IMR-90 (cell line): Measurements from ENCODE around the gene RELT. TPM values are rescaled to one million over a fixed set of nuclear protein-coding genes. Genes with fewer than 3 reads are reported as not detected.

Experiments used
- ATAC-seq: fragments of 200-7000 bp; cut with Tn5 transposase; 2 replicates; pipeline ENCODE4 v1.9.1; 2020; ENCODE audit warnings: low read depth, mild to moderate bottlenecking, moderate library complexity
- BruUV-seq: library from RNA; stranded (reverse); fragments of 400-500 nt; replicated peaks from 2 replicates; lab custom pipeline; 2021; lab: Mats Ljungman, UMichigan
- CTCF ChIA-PET: fragments of 300-600 bp; formaldehyde crosslinking; extraction: SDS; loops from one replicate; lab custom pipeline; 2021; ENCODE audit warnings: antibody characterized with exemption; lab: Yijun Ruan, JAX
- POLR2A ChIA-PET: fragments of 300-600 bp; sonication (Branson Sonifier 250); formaldehyde crosslinking; loops from one replicate; lab custom pipeline; 2022; ENCODE audit warnings: antibody characterized with exemption; ENCODE audit not compliant: unreplicated experiment; lab: Charles Lee
- DNase-seq: peaks from one replicate; pipeline ENCODE4 v3.0.0; 2013
- H2AFZ ChIP-seq: replicated peaks from 2 replicates; pipeline ENCODE3; 2013; ENCODE audit warnings: low read length, mild to moderate bottlenecking; ENCODE audit not compliant: poor library complexity
- H2AK5ac ChIP-seq: 2 replicates; pipeline ENCODE4 v1.6.1; 2013; ENCODE audit warnings: low read depth, low read length, inconsistent platforms
- H2AK9ac ChIP-seq: replicated peaks from 2 replicates; pipeline ENCODE3; 2013; ENCODE audit warnings: mild to moderate bottlenecking, low read depth, low read length, moderate library complexity; ENCODE audit not compliant: poor library complexity
- H2BK120ac ChIP-seq: 2 replicates; pipeline ENCODE4 v1.6.1; 2013; ENCODE audit warnings: low read depth, low read length, inconsistent platforms
- H2BK15ac ChIP-seq: 3 replicates; pipeline ENCODE4 v1.6.1; 2013; ENCODE audit warnings: low read depth, low read length, inconsistent platforms
- H2BK20ac ChIP-seq: 2 replicates; pipeline ENCODE4 v1.6.1; 2013; ENCODE audit warnings: low read depth, mild to moderate bottlenecking, inconsistent platforms, low read length, moderate library complexity
- H2BK5ac ChIP-seq: 2 replicates; pipeline ENCODE4 v1.6.1; 2013; ENCODE audit warnings: mild to moderate bottlenecking, low read depth, low read length, inconsistent platforms; ENCODE audit not compliant: poor library complexity, severe bottlenecking
- H3K14ac ChIP-seq: replicated peaks from 2 replicates; pipeline ENCODE4 v1.6.1; 2013; ENCODE audit warnings: low read depth, low read length, inconsistent platforms
- H3K18ac ChIP-seq: 2 replicates; pipeline ENCODE4 v1.6.1; 2013; ENCODE audit warnings: low read depth, low read length, control low read depth
- H3K23ac ChIP-seq: 2 replicates; pipeline ENCODE4 v1.6.1; 2013; ENCODE audit warnings: low read depth, low read length, inconsistent platforms
- H3K27ac ChIP-seq: 2 replicates; pipeline ENCODE4 v1.5.1; 2013; ENCODE audit warnings: mild to moderate bottlenecking, control low read depth, low read length; ENCODE audit not compliant: insufficient read depth
- H3K27me3 ChIP-seq: 2 replicates; pipeline ENCODE4 v1.6.1; 2013; ENCODE audit warnings: low read length; ENCODE audit not compliant: control insufficient read depth, insufficient read depth
- H3K36me3 ChIP-seq: 2 replicates; pipeline ENCODE4 v1.6.1; 2013; ENCODE audit warnings: low read length, mixed read lengths; ENCODE audit not compliant: control insufficient read depth, insufficient read depth
- H3K4ac ChIP-seq: 2 replicates; pipeline ENCODE4 v1.6.1; 2013; ENCODE audit warnings: low read depth, low read length, inconsistent platforms
- H3K4me1 ChIP-seq: 2 replicates; pipeline ENCODE4 v1.6.1; 2013; ENCODE audit warnings: low read length, mixed read lengths; ENCODE audit not compliant: control insufficient read depth, insufficient read depth
- H3K4me2 ChIP-seq: 2 replicates; pipeline ENCODE4 v1.6.1; 2013; ENCODE audit warnings: low read depth, mild to moderate bottlenecking, control low read depth, low read length, moderate library complexity
- H3K4me3 ChIP-seq: 2 replicates; pipeline ENCODE4 v1.5.1; 2013; ENCODE audit warnings: low read depth, mild to moderate bottlenecking, control low read depth, low read length, moderate library complexity; ENCODE audit not compliant: insufficient read depth
- H3K56ac ChIP-seq: 2 replicates; pipeline ENCODE4 v1.6.1; 2013; ENCODE audit warnings: low read length, inconsistent platforms; ENCODE audit not compliant: insufficient read depth; ENCODE audit errors: extremely low read depth
- H3K79me1 ChIP-seq, 2 experiments: 2 replicates each; pipeline ENCODE4 v1.6.1; 2013; ENCODE audit warnings: low read length in 2 of 2, inconsistent platforms in 1 of 2, low read depth in 1 of 2
- H3K9ac ChIP-seq: 2 replicates; pipeline ENCODE4 v1.6.1; 2013; ENCODE audit warnings: low read depth, low read length, control low read depth
- H3K9me1 ChIP-seq: 2 replicates; pipeline ENCODE4 v1.6.1; 2013; ENCODE audit warnings: low read length, inconsistent platforms; ENCODE audit not compliant: insufficient read depth
- H3K9me3 ChIP-seq: 2 replicates; pipeline ENCODE4 v1.6.1; 2013; ENCODE audit warnings: low read length; ENCODE audit not compliant: control insufficient read depth, insufficient read depth
- H4K20me1 ChIP-seq: 2 replicates; pipeline ENCODE4 v1.6.1; 2013; ENCODE audit warnings: low read length, inconsistent platforms; ENCODE audit not compliant: insufficient read depth
- H4K5ac ChIP-seq: 2 replicates; pipeline ENCODE4 v1.6.1; 2013; ENCODE audit warnings: mild to moderate bottlenecking, low read depth, low read length, control low read depth
- H4K8ac ChIP-seq, 2 experiments: 2 replicates each; pipeline ENCODE4 v1.6.1; 2013; ENCODE audit warnings: low read depth in 2 of 2, low read length in 2 of 2, control low read depth in 1 of 2, inconsistent platforms in 1 of 2
- H4K91ac ChIP-seq: 2 replicates; pipeline ENCODE4 v1.6.1; 2013; ENCODE audit warnings: low read depth, low read length, inconsistent platforms; ENCODE audit not compliant: insufficient read depth
- BHLHE40 ChIP-seq: fragments of 150-350 bp; IDR thresholded peaks from 2 replicates; pipeline ENCODE4 v1.6.1; 2016; ENCODE audit warnings: mild to moderate bottlenecking, low read depth, low read length
- ELK1 ChIP-seq: fragments of 150-350 bp; IDR thresholded peaks from 2 replicates; pipeline ENCODE4 v1.6.1; 2016; ENCODE audit warnings: low read depth, mild to moderate bottlenecking, low read length, moderate library complexity, borderline replicate concordance
- FOS ChIP-seq: fragments of 150-350 bp; IDR thresholded peaks from 2 replicates; pipeline ENCODE4 v1.6.1; 2016; ENCODE audit warnings: low read depth, low read length
- MAFK ChIP-seq: IDR thresholded peaks from 2 replicates; pipeline ENCODE4 v1.6.1; 2012; ENCODE audit warnings: low read depth, low read length, improper control_type of control experiment
- MAZ ChIP-seq: IDR thresholded peaks from 2 replicates; pipeline ENCODE4 v1.6.1; 2012; ENCODE audit warnings: low read depth, mild to moderate bottlenecking, low read length, improper control_type of control experiment, moderate library complexity, borderline replicate concordance
- NFE2L2 ChIP-seq: fragments of 150-350 bp; IDR thresholded peaks from 2 replicates; pipeline ENCODE4 v1.6.1; 2016; ENCODE audit warnings: low read depth, mild to moderate bottlenecking, low read length
- RAD21 ChIP-seq: IDR thresholded peaks from 2 replicates; pipeline ENCODE4 v1.6.1; 2012; ENCODE audit warnings: low read length, improper control_type of control experiment
- RCOR1 ChIP-seq: IDR thresholded peaks from 2 replicates; pipeline ENCODE4 v1.6.1; 2012; ENCODE audit warnings: mild to moderate bottlenecking, low read length, improper control_type of control experiment; ENCODE audit not compliant: insufficient replicate concordance
- SMC3 ChIP-seq: fragments of 150-350 bp; IDR thresholded peaks from 2 replicates; pipeline ENCODE4 v1.6.1; 2016; ENCODE audit warnings: low read depth, mild to moderate bottlenecking, antibody characterized with exemption, low read length, moderate library complexity
- WGBS, 2 experiments: methylation state at CpG; one replicate each; pipeline versions ENCODE4 v1.1.5 to v1.1.7; 2013; ENCODE audit warnings: missing lambda C conversion rate in 2 of 2; ENCODE audit not compliant: insufficient read length in 1 of 2; ENCODE audit errors: extremely low coverage in 2 of 2; 5-methylcytosine and 5-hydroxymethylcytosine counted together
- dilution Hi-C: fragments of 300-500 bp; cut with HindIII; formaldehyde crosslinking; loops from one replicate; pipeline ENCODE4 v1.14.3; 2018; ENCODE audit warnings: low sequenced_read_pairs; ENCODE audit not compliant: unreplicated experiment
- in situ Hi-C: fragments of 300-500 bp; cut with MboI; formaldehyde crosslinking; loops from 3 replicates; pipeline ENCODE4 v1.14.3; 2019; ENCODE audit warnings: low sequenced_read_pairs, inconsistent platforms, mixed read lengths
- intact Hi-C: fragments of 100-400 bp; cut with micrococcal nuclease; formaldehyde crosslinking; loops from 2 replicates; pipeline ENCODE4 v1.10.0; 2022
- polyA plus RNA-seq, 3 experiments: library from polyadenylated mRNA; depleted of rRNA; stranded (reverse); fragments of >200 nt; gene quantifications; 2 replicates each; pipeline ENCODE4 v1.2.3, GENCODE V29; 2012; ENCODE audit warnings: low replicate concordance in 1 of 3
- total RNA-seq: library from RNA; depleted of rRNA; stranded (reverse); fragments of >200 nt; gene quantifications from 2 replicates; pipeline ENCODE4 v1.2.3, GENCODE V29; 2012

RELT gene
- total and polyA plus RNA-seq, 2 of the 4 experiments (the other 2 are of a cell fraction): 2.3 to 5.3 TPM

- ATAC-seq: no peak
- Histone ChIP-seq H3K23ac (no peak overlapping the region), H3K9me1 (peaks cover 11% of the 10 kb centered on the region), H3K4me1 (peaks cover 8% of the 10 kb centered on the region), H4K5ac (no peak overlapping the region), H2BK15ac (no peak overlapping the region), H2BK5ac (no peak overlapping the region), H3K56ac (no peak overlapping the region), H3K9me3 (no peaks in the 10 kb centered on the region), H3K18ac (no peak overlapping the region), H4K91ac (no peak overlapping the region), H3K79me1 (peaks cover 5 to 10% of the 10 kb centered on the region in 2 experiments; a peak in 2 of 4 replicates), H3K4ac (no peak overlapping the region), H2BK120ac (no peak overlapping the region), H3K27ac (no peak overlapping the region), H2AFZ (no peak overlapping the region), H4K20me1 (no peaks in the 10 kb centered on the region), H3K36me3 (peaks cover 9% of the 10 kb centered on the region), H2AK5ac (no peak overlapping the region), H3K4me2 (no peak overlapping the region), H3K9ac (no peak overlapping the region), H3K27me3 (no peaks in the 10 kb centered on the region), H2BK20ac (no peak overlapping the region), H3K4me3 (no peak overlapping the region), H2AK9ac (no peak overlapping the region), H4K8ac (no peak overlapping the region), H3K14ac (no peak overlapping the region)
- CTCF ChIA-PET: interaction anchor here (0.6 to 1.4 kb wide), 2 partner anchors 44 to 162 kb away, joined by 3 read pairs; no protein-coding TSS in a partner anchor
- dilution Hi-C loops: no loop called here
- peak; percentile 55 for DNase-seq
- in situ Hi-C loops: no loop called here
- no TSS peak for BruUV-seq
- TF ChIP-seq SMC3: no peak
- TF ChIP-seq BHLHE40: no peak
- no peak for TF ChIP-seq ELK1
- no peak for TF ChIP-seq FOS
- no peak for TF ChIP-seq MAZ
- TF ChIP-seq RAD21: no peak
- TF ChIP-seq RCOR1: no peak
- TF ChIP-seq NFE2L2: no peak
- TF ChIP-seq MAFK: no peak
- no CpG with 5 or more reads among the region's 4 CpGs for WGBS, 2 experiments
- POLR2A ChIA-PET: no interaction called here
- intact Hi-C loops: no loop called here
Measured at GRCh38 chr11:73415854-73416615, 39.8 kb downstream of the RELT start.
